Stimulated activated memory B cell treated with anti-CD40 and anti-IgM and Interleukin-4, amounts not matched to agents 10 μg/mL and 1 μg/mL and 100 μg/mL, for 72 hours (primary cell): ENCODE measurements around the gene IRX6.

Experiments used
- ATAC-seq: fragments of 150-1000 bp; cut with Tn5 transposase; 2 replicates; pipeline ENCODE4 v1.10.0; 2021
- H3K27ac Mint-ChIP-seq: one replicate; pipeline ENCODE4 v1.8.0; 2022; ENCODE audit warnings: mild to moderate bottlenecking, mixed read lengths
- H3K27me3 Mint-ChIP-seq: one replicate; pipeline ENCODE4 v1.8.0; 2022; ENCODE audit warnings: mixed read lengths
- H3K36me3 Mint-ChIP-seq: one replicate; pipeline ENCODE4 v1.8.0; 2022; ENCODE audit warnings: mixed read lengths
- H3K4me1 Mint-ChIP-seq: one replicate; pipeline ENCODE4 v1.8.0; 2022; ENCODE audit warnings: mixed read lengths
- H3K4me3 Mint-ChIP-seq: one replicate; pipeline ENCODE4 v1.8.0; 2022; ENCODE audit warnings: mild to moderate bottlenecking, moderate library complexity, mixed read lengths
- H3K9me3 Mint-ChIP-seq: one replicate; pipeline ENCODE4 v1.8.0; 2022; ENCODE audit warnings: mixed read lengths

The IRX6 gene

DNA sequence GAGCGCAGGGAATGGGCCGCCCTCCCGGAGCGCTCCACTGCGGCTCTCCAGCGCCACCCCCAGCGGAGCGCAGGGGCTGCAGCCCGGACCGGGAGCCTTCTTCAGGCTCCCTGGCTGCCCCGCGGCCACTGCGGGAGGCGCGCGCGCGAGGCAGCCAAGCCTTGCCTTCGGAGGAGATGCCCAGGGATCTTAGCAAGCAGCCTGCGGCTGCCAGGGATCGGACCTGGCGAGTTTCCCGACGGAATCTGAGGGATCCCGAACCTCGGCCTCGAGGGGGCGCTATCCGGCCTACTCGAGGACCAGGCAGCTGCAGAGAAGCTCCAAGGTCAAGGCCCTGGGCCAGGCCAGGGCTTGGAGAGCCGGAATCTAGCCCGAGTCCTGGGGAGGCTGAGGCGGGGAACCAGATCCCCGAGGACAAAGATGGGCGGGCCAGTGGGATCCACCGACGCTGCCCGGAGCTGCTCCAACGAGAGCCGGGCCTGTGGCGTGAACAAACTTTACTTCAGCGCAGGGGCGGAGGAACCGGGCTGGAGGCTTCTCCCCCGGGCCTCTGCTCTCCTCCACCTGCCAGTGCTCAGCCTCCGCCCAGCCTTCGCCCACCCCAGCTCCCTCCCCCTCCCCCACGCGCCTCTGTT is at the start of gene IRX6:
TSS of gene IRX6 (plus strand) at position 567 of the 635 bp plus-strand sequence. CDS start 889 bp downstream, outside the sequence.
- Mint-ChIP-seq H3K27ac (no peak within 1 kb of the TSS), H3K4me3 (no peak within 1 kb of the TSS), H3K4me1 (peaks cover 9% of the 10 kb centered on the region), H3K27me3 (peaks cover 68% of the 10 kb centered on the region), H3K36me3 (no peaks in the 10 kb centered on the region), H3K9me3 (peaks cover 6% of the 10 kb centered on the region)
- no peak for ATAC-seq

DNA sequence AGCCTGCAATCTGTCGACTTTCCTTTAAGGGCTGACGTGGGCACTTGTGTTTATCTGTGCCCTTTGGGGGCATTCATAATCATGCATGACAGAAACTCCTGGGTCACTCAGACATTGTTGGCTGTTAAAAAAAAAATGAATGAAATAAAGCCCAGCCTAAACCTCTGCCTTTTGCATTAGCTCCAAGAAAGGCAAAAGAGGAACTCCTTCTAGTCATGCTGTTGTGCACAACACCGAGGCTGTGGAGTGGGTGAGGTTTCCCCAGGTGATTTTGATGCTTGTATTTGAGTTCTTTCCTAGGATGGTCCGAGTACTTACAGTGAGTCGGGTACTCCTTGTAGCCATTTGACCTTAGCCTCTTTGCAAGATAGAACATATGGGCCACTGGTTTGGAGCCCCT is 49.6 kb upstream of the IRX6 start:
- Mint-ChIP-seq H3K9me3 (peaks cover 4% of the 10 kb centered on the region), H3K4me3 (no peak overlapping the region), H3K27me3 (no peaks in the 10 kb centered on the region), H3K4me1 (no peaks in the 10 kb centered on the region), H3K27ac (no peak overlapping the region), H3K36me3 (no peaks in the 10 kb centered on the region)
- ATAC-seq = no peak

DNA sequence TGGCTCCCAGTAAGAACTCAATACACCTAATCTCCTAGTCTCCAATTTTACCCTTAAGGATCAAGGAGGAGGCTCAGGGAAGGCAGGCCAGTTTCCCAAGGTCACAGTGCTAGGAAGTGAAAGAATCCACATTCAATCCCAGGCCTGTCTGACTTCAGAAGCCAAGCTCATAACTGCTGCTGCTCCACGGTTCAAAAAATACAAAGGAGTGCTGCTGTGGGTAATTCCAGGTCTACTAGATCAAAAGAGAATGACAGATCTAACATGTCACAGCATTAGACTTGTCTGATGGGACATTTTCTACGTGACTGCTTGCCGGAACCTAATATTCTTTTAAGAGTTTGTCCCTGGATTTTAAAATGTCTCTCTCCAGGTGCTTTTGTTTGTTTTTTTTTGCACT is 48.8 kb upstream of the IRX6 start:
- Mint-ChIP-seq H3K4me1 (no peaks in the 10 kb centered on the region), H3K36me3 (no peaks in the 10 kb centered on the region), H3K27ac (no peak overlapping the region), H3K9me3 (peaks cover 3% of the 10 kb centered on the region), H3K27me3 (no peaks in the 10 kb centered on the region), H3K4me3 (no peak overlapping the region)
- ATAC-seq = no peak

DNA sequence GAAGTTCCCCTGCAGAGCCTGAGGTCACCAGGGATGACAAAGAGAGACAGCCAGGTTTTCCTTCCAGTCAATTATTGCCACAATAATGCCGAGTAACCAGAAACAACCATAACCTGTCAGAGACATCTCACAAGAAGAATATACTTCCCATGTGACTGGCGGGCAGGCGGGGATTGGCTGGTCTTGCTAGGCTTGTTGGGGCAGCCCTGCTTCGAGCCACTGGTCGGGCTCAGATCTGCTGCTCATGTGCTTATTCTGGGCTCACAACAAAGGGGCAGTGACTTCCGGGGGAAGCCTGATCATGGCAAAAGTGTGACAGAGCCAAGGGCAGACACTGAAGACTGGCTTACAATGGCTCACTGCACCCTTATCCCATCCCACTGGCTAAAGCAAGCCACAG is 48.1 kb upstream of the IRX6 start:
- Mint-ChIP-seq H3K4me3 (no peak overlapping the region), H3K27ac (no peak overlapping the region), H3K27me3 (no peaks in the 10 kb centered on the region), H3K4me1 (no peaks in the 10 kb centered on the region), H3K36me3 (no peaks in the 10 kb centered on the region), H3K9me3 (peaks cover 3% of the 10 kb centered on the region)
- no peak for ATAC-seq

DNA sequence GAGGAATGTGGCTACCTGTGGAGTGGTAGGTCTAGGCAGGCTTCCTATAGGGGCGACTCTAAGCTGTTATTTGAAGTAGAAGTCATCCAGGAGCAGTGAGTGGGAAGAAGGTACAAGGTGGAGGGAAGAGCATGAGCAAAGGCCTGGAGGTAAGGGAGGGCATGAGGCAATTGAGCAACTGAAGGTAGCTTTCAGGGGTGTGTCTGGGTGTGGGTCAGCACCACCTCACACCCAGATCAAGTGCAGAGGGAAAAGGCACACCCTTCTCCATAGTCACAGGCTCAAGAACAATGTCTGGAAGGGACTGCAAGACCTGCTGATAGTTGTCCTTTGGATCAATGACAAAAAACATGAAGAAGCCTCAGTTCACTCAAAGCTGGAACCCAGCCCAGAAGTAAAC is 46.5 kb upstream of the IRX6 start:
- no peak for ATAC-seq
- Mint-ChIP-seq H3K27ac (no peak overlapping the region), H3K27me3 (no peaks in the 10 kb centered on the region)

DNA sequence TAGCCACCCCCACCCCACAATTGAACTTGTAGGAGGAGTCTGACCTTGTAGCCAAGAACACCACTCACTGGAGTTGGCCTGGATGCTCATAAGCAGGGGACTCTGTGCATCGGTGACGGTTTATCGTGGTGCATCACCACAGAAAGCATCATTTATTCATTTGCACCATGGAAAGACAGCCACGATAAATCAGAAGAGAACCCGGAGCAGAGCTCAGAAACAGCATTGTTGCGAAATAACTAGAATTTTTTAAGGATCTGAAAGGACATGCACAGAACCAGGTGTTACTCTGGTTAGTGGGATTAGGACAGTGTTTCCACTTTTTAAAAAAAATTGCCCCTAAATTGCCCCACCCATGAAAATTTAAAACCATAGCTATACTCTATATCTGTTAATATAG is 44.4 kb upstream of the IRX6 start:
- H3K27me3 Mint-ChIP-seq = no peaks in the 10 kb centered on the region
- no peak overlapping the region for H3K4me3 Mint-ChIP-seq
- no peaks in the 10 kb centered on the region for H3K36me3 Mint-ChIP-seq
- H3K27ac Mint-ChIP-seq = no peak overlapping the region
- H3K4me1 Mint-ChIP-seq = no peaks in the 10 kb centered on the region
- no peaks in the 10 kb centered on the region for H3K9me3 Mint-ChIP-seq
- ATAC-seq = no peak

More for the DNA sequence above, 46.5 kb upstream of the IRX6 start:
- no peaks in the 10 kb centered on the region for H3K36me3 Mint-ChIP-seq
- no peak overlapping the region for H3K4me3 Mint-ChIP-seq
- H3K9me3 Mint-ChIP-seq = peaks cover 3% of the 10 kb centered on the region
- no peaks in the 10 kb centered on the region for H3K4me1 Mint-ChIP-seq

DNA sequence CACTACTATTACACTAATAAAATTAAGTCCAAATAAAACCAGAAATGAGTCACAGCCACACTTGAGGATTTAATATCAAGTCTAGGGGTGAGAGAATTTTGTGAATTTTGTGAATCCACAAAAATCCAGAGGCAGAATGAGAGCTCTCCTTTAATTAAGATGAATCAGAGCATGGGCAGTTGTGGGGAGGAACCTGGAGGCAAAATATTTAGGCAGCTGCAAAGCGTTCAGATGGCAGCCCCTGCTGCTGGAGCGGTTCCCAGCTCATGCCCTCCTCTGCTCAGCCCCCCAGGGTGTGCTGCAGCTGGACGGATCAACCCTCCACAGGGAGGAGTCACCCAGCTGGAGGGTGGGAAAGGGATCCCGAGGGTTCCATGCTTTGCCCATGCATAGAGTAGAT is 43.4 kb upstream of the IRX6 start:
- no peaks in the 10 kb centered on the region for H3K9me3 Mint-ChIP-seq
- H3K4me3 Mint-ChIP-seq = no peak overlapping the region
- no peaks in the 10 kb centered on the region for H3K4me1 Mint-ChIP-seq
- ATAC-seq = no peak
- no peaks in the 10 kb centered on the region for H3K36me3 Mint-ChIP-seq
- no peaks in the 10 kb centered on the region for H3K27me3 Mint-ChIP-seq
- no peak overlapping the region for H3K27ac Mint-ChIP-seq

DNA sequence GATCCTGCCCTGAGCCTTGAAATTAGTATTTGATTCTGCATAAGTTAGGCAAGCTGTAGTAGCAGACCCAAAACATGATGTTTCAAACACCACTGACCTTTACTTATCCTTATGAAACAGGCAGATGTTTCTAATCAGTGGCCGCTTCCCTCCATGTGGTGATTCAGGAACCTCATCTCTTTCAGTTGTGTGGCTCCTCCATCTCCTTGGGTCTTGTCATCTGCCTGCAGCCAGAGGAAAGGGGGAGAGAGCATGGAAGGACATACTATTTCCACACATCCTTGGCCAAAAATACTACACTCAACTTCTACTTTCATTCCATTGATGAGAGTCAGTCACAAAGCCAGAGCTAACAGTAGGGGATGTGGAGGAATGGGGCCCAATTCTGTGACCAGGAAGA is 41.6 kb upstream of the IRX6 start:
- H3K27me3 Mint-ChIP-seq = no peaks in the 10 kb centered on the region
- H3K27ac Mint-ChIP-seq = no peak overlapping the region
- no peak for ATAC-seq
- H3K4me3 Mint-ChIP-seq = no peak overlapping the region
- H3K9me3 Mint-ChIP-seq = peaks cover 2% of the 10 kb centered on the region
- no peaks in the 10 kb centered on the region for H3K4me1 Mint-ChIP-seq
- no peaks in the 10 kb centered on the region for H3K36me3 Mint-ChIP-seq

DNA sequence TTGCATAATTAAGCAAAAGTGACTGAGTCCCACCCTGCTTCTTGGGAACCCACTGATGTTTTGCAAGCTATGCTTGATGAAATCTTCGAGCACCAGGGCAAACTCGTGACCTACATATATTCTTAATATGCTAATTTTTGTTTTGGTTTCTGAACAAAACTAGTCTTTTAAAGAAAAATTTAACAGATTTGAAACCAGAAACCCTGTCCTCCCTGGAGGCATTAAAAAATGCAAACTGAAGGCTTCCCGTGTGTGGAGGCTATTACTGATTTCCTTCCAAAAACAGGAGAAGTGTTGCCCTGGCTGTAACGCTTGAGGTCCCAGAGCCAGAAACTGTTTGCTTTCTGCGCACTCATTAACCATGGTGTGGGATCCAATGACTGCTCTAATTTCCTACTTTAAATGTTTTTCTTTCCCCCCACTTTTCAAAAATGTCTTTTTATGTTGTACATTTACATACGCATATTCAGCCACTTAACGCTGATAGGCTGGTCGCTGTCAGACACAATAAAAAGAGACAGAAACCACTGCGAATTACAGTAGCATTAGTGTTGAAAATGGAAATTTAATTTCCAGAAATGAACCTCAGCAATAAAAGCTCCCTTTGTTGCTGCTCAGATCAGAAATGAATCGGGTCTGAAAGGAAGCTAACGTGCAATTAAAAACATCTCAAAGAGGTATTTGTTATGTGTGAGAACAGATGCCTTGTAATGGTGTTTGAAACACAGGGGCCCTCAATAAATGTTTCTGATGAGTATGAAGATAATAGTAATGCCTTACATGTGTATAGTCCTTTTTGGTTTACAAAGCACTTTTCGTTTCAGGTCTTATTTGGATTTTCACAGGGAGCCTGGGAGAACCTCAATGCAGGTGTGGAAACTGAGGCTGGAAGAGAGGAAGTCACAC is 39.9 kb upstream of the IRX6 start:
- no peaks in the 10 kb centered on the region for H3K36me3 Mint-ChIP-seq
- no peak overlapping the region for H3K27ac Mint-ChIP-seq
- no peaks in the 10 kb centered on the region for H3K27me3 Mint-ChIP-seq
- no peak for ATAC-seq
- H3K4me1 Mint-ChIP-seq = no peaks in the 10 kb centered on the region
- no peak overlapping the region for H3K4me3 Mint-ChIP-seq
- peaks cover 3% of the 10 kb centered on the region for H3K9me3 Mint-ChIP-seq

DNA sequence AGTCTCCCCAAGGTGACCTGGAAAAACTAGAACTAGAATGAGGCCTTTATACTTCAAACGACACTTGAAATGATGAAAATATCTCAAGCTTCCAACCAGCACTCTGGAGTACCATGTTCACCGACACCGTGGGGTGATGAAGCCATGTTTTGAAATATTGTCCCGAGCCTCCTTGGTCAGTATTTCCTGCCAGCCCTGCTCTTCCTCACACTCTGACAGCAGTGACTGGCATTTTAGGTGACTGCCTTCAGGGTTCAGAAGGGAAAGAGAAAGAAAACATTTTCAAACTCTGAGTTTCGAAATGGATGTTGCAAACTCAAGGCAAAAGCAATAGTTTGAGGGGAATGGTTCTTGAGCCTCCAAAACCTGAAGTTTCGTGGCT is 39.3 kb upstream of the IRX6 start:
- ATAC-seq = no peak

DNA sequence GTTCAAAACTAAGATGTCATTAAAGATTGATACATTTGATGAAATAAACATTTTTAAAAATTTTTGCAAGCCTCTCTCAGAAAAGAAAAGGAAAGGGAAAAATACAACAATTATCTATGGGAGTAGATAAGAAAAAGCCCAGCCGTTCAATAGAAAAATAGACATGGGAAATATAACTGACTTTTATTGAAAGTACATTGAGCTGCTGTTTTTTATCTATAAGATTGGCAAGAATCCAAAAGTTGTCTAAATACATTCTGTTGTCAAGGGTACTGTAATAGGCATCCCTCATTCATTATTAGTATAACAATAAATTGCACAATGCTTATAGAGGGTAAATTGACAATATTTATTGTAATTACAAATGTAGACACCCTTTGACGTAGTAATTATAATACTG is 38.4 kb upstream of the IRX6 start:
- no peak for ATAC-seq
- H3K36me3 Mint-ChIP-seq = no peaks in the 10 kb centered on the region
- H3K27me3 Mint-ChIP-seq = no peaks in the 10 kb centered on the region
- peaks cover 3% of the 10 kb centered on the region for H3K9me3 Mint-ChIP-seq
- H3K4me1 Mint-ChIP-seq = no peaks in the 10 kb centered on the region
- no peak overlapping the region for H3K4me3 Mint-ChIP-seq
- no peak overlapping the region for H3K27ac Mint-ChIP-seq

More for the DNA sequence above, 39.3 kb upstream of the IRX6 start:
- Mint-ChIP-seq H3K27me3 (no peaks in the 10 kb centered on the region), H3K9me3 (peaks cover 3% of the 10 kb centered on the region), H3K4me3 (no peak overlapping the region), H3K4me1 (no peaks in the 10 kb centered on the region), H3K27ac (no peak overlapping the region), H3K36me3 (no peaks in the 10 kb centered on the region)

DNA sequence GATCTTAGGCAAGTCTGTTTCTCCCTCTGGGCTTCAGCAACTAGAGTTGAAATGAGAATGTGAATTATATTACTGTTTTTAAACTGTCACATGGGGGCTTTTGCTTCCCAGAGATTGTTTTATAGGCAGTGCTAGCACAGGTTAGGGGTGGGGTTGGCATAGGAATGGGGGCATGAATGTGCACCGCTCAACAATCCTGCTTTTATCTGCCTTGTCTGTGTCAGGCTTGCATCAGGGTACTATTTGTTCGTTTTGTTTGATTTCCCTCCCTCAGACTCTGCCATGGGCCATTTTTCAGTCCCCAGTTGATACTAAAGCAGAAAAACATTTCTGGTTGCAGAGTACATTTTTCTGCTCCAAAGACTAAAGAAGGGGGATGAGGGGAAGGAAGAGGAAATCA is 34.6 kb upstream of the IRX6 start:
- no peaks in the 10 kb centered on the region for H3K27me3 Mint-ChIP-seq
- H3K9me3 Mint-ChIP-seq = peaks cover 3% of the 10 kb centered on the region
- H3K4me3 Mint-ChIP-seq = no peak overlapping the region
- H3K27ac Mint-ChIP-seq = no peak overlapping the region
- H3K36me3 Mint-ChIP-seq = no peaks in the 10 kb centered on the region
- no peaks in the 10 kb centered on the region for H3K4me1 Mint-ChIP-seq
- no peak for ATAC-seq

DNA sequence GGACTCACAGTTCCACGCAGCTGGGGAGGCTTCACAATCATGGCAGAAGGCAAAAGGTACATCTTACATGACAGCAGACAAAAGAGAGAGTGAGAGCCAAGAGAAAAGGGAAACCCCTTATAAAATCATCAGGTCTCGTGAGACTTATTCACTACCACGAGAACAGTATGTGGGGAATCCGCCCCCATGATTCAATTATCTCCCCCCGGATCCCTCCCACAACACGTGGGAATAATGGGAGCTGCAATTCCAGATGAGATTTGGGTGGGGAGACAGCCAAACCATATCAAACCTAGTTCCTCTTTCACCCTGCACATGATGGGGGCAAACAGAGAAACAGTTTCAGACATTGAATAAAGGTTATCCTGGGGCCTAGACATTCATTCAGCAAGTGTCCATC is 32.2 kb upstream of the IRX6 start:
- H3K27me3 Mint-ChIP-seq = no peaks in the 10 kb centered on the region
- no peak overlapping the region for H3K4me3 Mint-ChIP-seq
- H3K9me3 Mint-ChIP-seq = peaks cover 3% of the 10 kb centered on the region
- H3K4me1 Mint-ChIP-seq = no peaks in the 10 kb centered on the region
- no peak overlapping the region for H3K27ac Mint-ChIP-seq
- H3K36me3 Mint-ChIP-seq = no peaks in the 10 kb centered on the region
- no peak for ATAC-seq

DNA sequence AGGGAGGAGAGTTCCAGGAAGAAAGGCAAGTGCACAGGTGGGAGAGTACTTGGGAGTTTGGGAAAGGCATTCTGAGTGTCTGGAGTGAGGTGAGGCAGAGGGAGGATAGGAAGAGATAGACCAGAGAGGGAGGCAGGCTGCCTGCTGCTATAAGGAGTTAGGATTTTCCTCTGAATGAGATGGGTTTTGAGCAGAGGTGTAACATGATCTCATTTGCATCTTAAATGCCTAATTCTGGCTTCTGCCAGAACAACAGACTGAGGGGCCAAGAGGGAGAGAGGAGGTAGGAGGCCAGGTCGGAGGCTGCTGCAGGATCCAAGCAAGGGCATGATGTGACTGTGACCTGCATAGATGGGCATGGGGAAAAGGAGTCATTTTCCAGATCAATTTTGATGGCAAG is 31.5 kb upstream of the IRX6 start:
- H3K36me3 Mint-ChIP-seq = no peaks in the 10 kb centered on the region
- H3K4me1 Mint-ChIP-seq = no peaks in the 10 kb centered on the region
- no peaks in the 10 kb centered on the region for H3K27me3 Mint-ChIP-seq
- no peak overlapping the region for H3K4me3 Mint-ChIP-seq
- peaks cover 2% of the 10 kb centered on the region for H3K9me3 Mint-ChIP-seq
- no peak overlapping the region for H3K27ac Mint-ChIP-seq
- no peak for ATAC-seq

DNA sequence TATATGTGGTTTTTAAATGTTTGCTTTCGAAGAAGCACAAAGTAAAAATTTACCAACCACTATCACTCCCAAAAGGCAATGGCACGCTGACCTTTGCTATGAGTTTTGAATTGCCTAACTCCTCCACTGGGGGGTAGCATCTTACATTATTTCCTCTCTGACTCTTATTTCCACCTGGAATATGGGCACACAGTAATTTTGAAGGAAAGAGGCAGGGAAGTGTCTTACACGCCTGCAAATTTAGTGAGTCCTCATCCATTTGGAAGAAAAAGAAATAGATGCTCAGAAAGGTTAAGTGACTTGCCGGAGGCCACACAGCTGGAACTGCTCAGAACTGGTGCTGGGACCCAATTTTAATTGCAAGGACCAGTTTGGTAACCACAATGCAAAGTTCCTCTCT is 29.9 kb upstream of the IRX6 start:
- H3K27me3 Mint-ChIP-seq = no peaks in the 10 kb centered on the region
- no peak for ATAC-seq
- peaks cover 6% of the 10 kb centered on the region for H3K9me3 Mint-ChIP-seq
- no peak overlapping the region for H3K27ac Mint-ChIP-seq
- H3K4me1 Mint-ChIP-seq = no peaks in the 10 kb centered on the region
- no peaks in the 10 kb centered on the region for H3K36me3 Mint-ChIP-seq
- no peak overlapping the region for H3K4me3 Mint-ChIP-seq

DNA sequence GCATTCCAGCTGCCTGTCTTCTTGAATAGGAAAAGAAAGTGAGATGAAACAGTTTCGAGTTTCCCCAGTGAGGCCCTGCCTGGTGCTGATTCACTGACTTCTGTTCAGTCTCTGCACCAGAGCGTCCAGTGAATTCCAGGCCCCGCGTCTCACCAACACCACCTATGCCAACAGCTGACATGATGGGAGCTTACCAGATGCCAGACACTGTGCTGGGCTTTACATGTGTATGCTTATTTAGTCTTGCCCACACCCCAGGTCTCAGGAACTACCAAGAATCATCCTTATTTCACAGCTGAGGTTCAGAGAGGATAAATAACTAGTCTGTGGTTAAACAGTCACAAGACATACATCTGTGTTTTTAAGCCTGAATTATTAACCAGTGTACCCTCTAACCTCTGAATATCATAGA is 29.1 kb upstream of the IRX6 start:
- no peak for ATAC-seq
- Mint-ChIP-seq H3K4me3 (no peak overlapping the region), H3K27me3 (no peaks in the 10 kb centered on the region), H3K9me3 (peaks cover 6% of the 10 kb centered on the region), H3K36me3 (no peaks in the 10 kb centered on the region), H3K27ac (no peak overlapping the region), H3K4me1 (no peaks in the 10 kb centered on the region)
